ENCODE data around the gene POLE. TPM values are rescaled to one million over a fixed set of nuclear protein-coding genes. Genes with fewer than 3 reads are reported as not detected.
A peak's percentile ranks its signal among the peaks of the same experiment; 100 is the strongest.

POLE gene
- total RNA-seq, 2 experiments from 2014 or later: 157 to 230 TPM

DNA sequence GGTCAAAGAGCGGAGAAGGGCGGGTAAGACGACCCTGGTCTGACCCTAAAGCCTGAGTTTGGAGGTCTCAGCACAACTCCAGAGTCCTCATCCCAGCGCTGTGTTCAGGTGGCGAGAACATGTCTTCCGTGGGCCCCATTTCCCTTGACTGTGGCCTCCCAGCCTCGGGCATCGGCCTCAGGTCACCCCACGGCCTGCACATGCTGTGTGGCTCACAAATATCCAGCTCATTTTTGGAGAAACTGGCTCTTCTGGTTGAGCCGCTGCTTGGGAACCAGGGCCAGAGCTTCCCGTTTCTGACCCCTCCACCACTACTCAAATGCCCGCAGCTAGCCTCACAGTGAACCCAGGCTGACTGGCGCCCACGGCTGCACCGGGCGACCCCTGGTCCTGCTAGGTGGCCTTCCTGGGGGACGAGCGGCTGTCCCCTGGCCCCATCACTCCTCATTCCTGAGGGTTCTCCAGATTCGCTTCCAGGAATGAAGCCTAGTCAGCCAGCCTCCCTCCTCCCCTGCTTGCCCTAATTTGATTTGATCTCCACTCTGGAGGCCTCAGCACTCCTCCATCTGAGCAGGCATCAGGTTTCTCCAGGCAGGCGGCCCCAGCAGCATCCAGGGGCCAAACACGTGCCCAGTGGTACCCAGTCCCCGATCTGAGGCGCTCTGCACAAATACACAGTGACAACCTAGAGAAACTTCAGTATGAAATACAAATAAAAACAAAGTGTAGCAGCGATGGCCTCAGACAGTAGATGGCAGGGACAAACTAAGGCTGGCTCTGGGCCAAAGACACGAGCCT lies 63.9 kb downstream of the POLE start:
- H2AFZ ChIP-seq (ENCODE audit: low read length): no peak overlapping the region

GRCh38 chr12:132622437-132623071 lies 64.6 kb downstream of the POLE start:
- Histone ChIP-seq H3K9me2 (ENCODE audit: insufficient read depth, low read length) (no peaks in the 10 kb centered on the region), H4K20me1 (ENCODE audit: insufficient read depth, low read length) (no peaks in the 10 kb centered on the region), H2AFZ (ENCODE audit: low read length) (no peak overlapping the region), H3K79me2 (ENCODE audit: insufficient read depth, low read depth, low read length) (no peaks in the 10 kb centered on the region), H3K4me2 (ENCODE audit: low read length) (no peak overlapping the region), H3K4me1 (ENCODE audit: insufficient read depth, low read length, poor library complexity, severe bottlenecking) (no peaks in the 10 kb centered on the region), H3K9me3 (ENCODE audit: low read length) (peaks cover 3% of the 10 kb centered on the region; the same call in 1 of the 2 replicates), H3K27ac (ENCODE audit: low read depth, low read length, poor library complexity, severe bottlenecking) (no peak overlapping the region), H3K4me3 (ENCODE audit: low read depth, low read length, poor library complexity, severe bottlenecking) (no peak overlapping the region), H3K36me3 (ENCODE audit: insufficient read depth, low read length) (peaks cover 43% of the 10 kb centered on the region)
- TF ChIP-seq CTCF (conservative IDR thresholded peaks at IDR 0.05; ENCODE audit: low read length): no peak
- TF ChIP-seq EZH2phosphoT487 (IDR thresholded peaks at IDR 0.05; ENCODE audit: borderline replicate concordance, low read depth, low read length): no peak
- intact Hi-C loops (cut with micrococcal nuclease; ENCODE audit: unreplicated experiment): no loop called here
- DNase-seq (ENCODE audit: low spot score): peak; percentile 39
- BruUV-seq (replicated peaks): no TSS peak
- ChIA-PET POLR2A (interaction anchor here (0.6 to 2.9 kb wide), 4 partner anchors 10 to 18 kb away, joined by 3 to 20 read pairs (median 4); no protein-coding TSS in a partner anchor), CTCF (ENCODE audit: unreplicated experiment) (no interaction called here)

More for the DNA sequence above, 63.9 kb downstream of the POLE start:
- peaks cover 48% of the 10 kb centered on the region for H3K36me3 ChIP-seq (ENCODE audit: insufficient read depth, low read length)
- POLR2A ChIA-PET: interaction anchor here (1.2 to 2.9 kb wide), 2 partner anchors 9 to 12 kb away, joined by 4 to 20 read pairs; no protein-coding TSS in a partner anchor
- H3K4me2 ChIP-seq (ENCODE audit: low read length): no peak overlapping the region
- H3K9me3 ChIP-seq (ENCODE audit: low read length): no peaks in the 10 kb centered on the region
- CTCF ChIA-PET (ENCODE audit: unreplicated experiment): no interaction called here
- H3K4me3 ChIP-seq (ENCODE audit: low read depth, low read length, poor library complexity, severe bottlenecking): no peak overlapping the region
- no peaks in the 10 kb centered on the region for H3K9me2 ChIP-seq (ENCODE audit: insufficient read depth, low read length)
- TF ChIP-seq CTCF (conservative IDR thresholded peaks at IDR 0.05; ENCODE audit: low read length) (no peak), EZH2phosphoT487 (IDR thresholded peaks at IDR 0.05; ENCODE audit: borderline replicate concordance, low read depth, low read length) (no peak)
- intact Hi-C loops (cut with micrococcal nuclease; ENCODE audit: unreplicated experiment): no loop called here
- no peaks in the 10 kb centered on the region for H3K4me1 ChIP-seq (ENCODE audit: insufficient read depth, low read length, poor library complexity, severe bottlenecking)
- H4K20me1 ChIP-seq (ENCODE audit: insufficient read depth, low read length): no peaks in the 10 kb centered on the region
- H3K79me2 ChIP-seq (ENCODE audit: insufficient read depth, low read depth, low read length): no peaks in the 10 kb centered on the region
- BruUV-seq (replicated peaks): no TSS peak
- DNase-seq (ENCODE audit: low spot score): no peak
- H3K27ac ChIP-seq (ENCODE audit: low read depth, low read length, poor library complexity, severe bottlenecking): peak overlapping the region; percentile 26
